ENCODE data around the gene ITGB1.
"Not testable (repeated sequence)": the region's sequence is repeated elsewhere in the genome, so short reads cannot be mapped to it uniquely, and the experiment has no call there.

ITGB1 gene

DNA sequence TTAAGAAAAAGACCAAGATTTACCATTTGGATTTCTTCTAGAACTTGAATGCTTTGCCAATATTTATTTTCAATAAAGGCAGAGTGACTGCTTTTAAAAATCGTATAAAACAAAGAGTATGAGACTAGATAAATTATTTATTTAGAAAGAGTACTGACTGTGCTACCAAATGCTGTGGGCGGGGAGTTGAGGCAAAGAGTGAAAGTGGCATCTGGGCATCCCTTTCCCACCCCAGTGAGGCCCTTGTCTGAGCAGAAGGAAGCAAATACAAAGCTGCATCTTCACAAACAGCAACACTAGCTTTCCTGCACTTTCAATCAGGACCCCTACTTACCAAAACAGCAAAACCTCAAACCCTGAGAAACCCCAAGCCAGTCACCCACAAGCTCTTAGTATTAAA, 34.9 kb downstream of the ITGB1 start:
- no peak for DNase-seq (ENCODE audit: extremely low read depth, low read depth)
- TF ChIP-seq, protein P1, sequence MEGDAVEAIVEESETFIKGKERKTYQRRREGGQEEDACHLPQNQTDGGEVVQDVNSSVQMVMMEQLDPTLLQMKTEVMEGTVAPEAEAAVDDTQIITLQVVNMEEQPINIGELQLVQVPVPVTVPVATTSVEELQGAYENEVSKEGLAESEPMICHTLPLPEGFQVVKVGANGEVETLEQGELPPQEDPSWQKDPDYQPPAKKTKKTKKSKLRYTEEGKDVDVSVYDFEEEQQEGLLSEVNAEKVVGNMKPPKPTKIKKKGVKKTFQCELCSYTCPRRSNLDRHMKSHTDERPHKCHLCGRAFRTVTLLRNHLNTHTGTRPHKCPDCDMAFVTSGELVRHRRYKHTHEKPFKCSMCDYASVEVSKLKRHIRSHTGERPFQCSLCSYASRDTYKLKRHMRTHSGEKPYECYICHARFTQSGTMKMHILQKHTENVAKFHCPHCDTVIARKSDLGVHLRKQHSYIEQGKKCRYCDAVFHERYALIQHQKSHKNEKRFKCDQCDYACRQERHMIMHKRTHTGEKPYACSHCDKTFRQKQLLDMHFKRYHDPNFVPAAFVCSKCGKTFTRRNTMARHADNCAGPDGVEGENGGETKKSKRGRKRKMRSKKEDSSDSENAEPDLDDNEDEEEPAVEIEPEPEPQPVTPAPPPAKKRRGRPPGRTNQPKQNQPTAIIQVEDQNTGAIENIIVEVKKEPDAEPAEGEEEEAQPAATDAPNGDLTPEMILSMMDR (IDR thresholded peaks at IDR 0.05; ENCODE audit: low read depth, low read length, missing control alignments): no peak
- no peak overlapping the region for H3K4me3 ChIP-seq (replicated peaks; ENCODE audit: low read depth, low read length)

DNA sequence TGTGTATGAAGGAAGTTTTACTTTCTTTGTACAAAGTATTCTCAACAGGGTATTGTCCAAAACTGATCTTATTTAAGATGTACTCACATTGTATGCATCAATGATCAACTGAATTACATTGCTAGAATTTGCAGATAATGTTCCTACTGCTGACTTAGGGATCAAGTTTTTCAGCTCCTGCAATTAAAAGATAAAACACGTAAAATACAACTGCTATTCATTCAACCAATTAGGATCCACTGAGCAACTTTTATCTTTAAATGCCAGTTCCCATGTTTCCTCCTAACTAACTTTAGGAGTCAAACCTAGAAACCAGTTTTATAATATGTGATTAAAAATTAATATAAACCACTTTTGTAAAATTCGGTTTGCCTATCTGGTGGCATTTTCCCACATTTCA, 35.9 kb downstream of the ITGB1 start:
- TF ChIP-seq, protein P1 (IDR thresholded peaks at IDR 0.05; ENCODE audit: low read depth, low read length, missing control alignments): no peak
- no peak overlapping the region for H3K4me3 ChIP-seq (replicated peaks; ENCODE audit: low read depth, low read length)
- DNase-seq (ENCODE audit: extremely low read depth, low read depth): no peak

DNA sequence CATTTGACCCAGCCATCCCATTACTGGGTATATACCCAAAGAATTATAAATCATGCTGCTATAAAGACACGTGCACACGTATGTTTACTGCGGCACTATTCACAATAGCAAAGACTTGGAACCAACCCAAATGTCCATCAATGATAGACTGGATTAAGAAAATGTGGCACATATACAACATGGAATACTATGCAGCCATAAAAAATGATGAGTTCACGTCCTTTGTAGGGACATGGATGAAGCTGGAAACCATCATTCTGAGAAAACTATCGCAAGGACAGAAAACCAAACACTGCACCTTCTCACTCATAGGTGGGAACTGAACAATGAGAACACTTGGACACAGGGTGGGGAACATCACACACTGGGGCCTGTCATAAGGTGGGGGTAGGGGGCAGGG, 40.2 kb downstream of the ITGB1 start:
- DNase-seq (ENCODE audit: extremely low read depth, low read depth); H3K4me3 ChIP-seq (replicated peaks; ENCODE audit: low read depth, low read length): not testable (repeated sequence)

DNA sequence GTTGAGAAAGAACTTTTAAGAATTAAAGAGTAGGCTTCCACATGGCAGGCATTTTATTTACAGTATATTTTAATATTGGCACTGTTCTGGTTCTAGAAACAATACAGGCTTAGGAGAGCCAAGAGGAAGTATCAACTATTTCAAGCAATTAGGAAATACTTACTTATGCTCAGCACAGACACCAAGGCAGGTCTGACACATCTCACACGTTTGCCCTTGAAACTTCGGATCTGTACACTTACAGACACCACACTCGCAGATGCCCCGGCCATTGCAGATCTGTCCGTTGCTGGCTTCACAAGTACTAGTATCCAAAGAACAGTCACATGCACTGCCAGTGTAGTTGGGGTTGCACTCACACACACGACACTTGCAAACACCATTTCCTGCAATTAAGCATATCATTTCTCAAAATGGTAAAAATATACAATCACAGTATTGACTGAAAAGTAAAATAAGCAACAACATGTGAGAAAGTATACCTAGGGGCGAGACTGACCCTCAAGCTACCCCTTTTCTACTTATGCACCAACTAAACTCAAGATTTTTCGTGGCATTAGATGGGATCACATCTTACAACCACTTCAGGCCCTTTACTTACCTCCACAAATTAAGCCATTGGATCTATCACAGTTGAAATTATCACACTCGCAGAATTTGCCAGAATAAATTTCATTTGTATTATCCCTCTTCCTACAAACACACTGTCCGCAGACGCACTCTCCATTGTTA, 46.6 kb downstream of the ITGB1 start:
- no peak overlapping the region for H3K4me3 ChIP-seq (replicated peaks; ENCODE audit: low read depth, low read length)
- TF ChIP-seq, protein P1 (IDR thresholded peaks at IDR 0.05; ENCODE audit: low read depth, low read length, missing control alignments): no peak
- no peak for DNase-seq (ENCODE audit: extremely low read depth, low read depth)

DNA sequence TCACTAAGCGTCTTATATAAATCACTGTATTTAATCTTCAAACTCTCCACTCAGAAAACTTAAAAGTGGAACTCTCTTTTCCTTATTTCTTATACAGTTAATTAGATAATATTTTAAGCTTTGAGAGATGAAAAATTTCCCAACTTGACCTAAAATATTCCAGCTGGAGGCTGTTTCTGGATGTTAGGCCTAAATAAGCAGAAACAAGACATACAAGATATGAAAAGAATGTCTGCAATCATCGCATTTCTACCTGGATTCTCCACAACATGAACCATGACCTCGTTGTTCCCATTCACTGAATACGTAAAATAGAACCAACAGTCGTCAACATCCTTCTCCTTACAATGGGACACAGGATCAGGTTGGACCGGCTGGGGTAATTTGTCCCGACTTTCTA, 48.1 kb downstream of the ITGB1 start:
- not testable (repeated sequence) for DNase-seq (ENCODE audit: extremely low read depth, low read depth)

DNA sequence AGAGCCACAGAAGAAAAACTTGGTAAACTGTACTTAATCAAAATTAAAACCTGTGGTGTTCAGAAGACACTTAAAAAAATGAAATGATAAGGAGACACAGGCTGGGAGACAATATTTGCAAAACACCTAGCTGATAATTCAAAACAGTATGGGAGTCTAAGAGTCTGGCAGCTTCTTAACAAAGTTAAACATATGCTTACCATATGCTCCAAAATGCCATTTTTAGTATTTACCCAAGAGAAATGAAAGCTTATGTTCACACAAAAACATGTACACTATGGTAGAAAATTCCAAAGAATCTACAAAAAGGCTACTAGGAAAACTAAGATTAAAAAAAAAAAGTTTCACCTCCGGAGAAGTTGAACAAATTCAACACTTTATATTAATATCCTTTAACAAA, 48.6 kb downstream of the ITGB1 start:
- DNase-seq (ENCODE audit: extremely low read depth, low read depth): peak; percentile 29
- TF ChIP-seq, protein P1 (IDR thresholded peaks at IDR 0.05; ENCODE audit: low read depth, low read length, missing control alignments): no peak
- no peak overlapping the region for H3K4me3 ChIP-seq (replicated peaks; ENCODE audit: low read depth, low read length)

More for the DNA sequence above, 48.1 kb downstream of the ITGB1 start:
- not testable (repeated sequence) for H3K4me3 ChIP-seq (replicated peaks; ENCODE audit: low read depth, low read length)

DNA sequence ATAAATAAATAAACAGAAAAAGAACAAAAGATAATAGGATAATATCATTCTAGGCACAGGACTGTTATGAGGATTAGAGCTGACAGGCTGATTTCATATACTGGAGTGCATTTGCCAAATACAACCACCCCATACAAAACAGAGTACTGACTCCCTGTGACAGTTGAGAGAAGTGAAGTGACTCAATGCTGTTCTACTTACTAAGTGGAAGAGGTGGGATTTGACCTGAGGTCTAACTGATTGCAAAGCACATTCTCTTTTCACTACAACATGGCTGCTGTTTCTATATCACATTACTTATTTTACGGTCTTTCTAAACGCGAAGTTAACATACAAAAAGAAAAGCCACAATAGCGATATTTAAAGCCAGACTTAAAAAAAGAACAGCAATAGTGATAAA, 51.4 kb downstream of the ITGB1 start:
- TF ChIP-seq, protein P1 (IDR thresholded peaks at IDR 0.05; ENCODE audit: low read depth, low read length, missing control alignments): no peak
- DNase-seq (ENCODE audit: extremely low read depth, low read depth): no peak
- no peak overlapping the region for H3K4me3 ChIP-seq (replicated peaks; ENCODE audit: low read depth, low read length)

DNA sequence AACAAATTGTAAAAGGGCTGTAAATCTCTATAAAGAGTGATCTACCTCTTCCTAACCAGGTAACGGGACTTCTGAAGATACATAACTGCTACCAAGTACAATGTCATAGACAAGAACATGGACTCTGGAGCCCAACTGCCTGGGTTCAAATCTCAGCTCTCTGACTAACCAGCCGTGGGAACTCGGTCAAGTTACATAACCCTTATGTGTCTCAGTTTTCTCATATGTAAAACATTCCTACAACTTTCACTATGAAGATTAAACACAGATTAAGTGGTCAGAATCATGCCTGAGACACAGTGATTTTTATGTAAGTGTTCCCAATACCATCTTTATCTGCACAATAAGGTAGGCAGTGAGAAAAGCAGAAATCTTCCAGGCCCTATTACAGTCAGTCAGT, 52.6 kb downstream of the ITGB1 start:
- no peak for DNase-seq (ENCODE audit: extremely low read depth, low read depth)
- TF ChIP-seq, protein P1 (IDR thresholded peaks at IDR 0.05; ENCODE audit: low read depth, low read length, missing control alignments): no peak
- no peak overlapping the region for H3K4me3 ChIP-seq (replicated peaks; ENCODE audit: low read depth, low read length)

Data from HFF-Myc (cell line).